Erythroblast (primary cell): Measurements from ENCODE around the gene OR4F15.

Source experiments
- GATA1 ChIP-seq: IDR thresholded peaks from 2 replicates; pipeline ENCODE4 v1.6.1; 2011; ENCODE audit warnings: low read depth, mild to moderate bottlenecking, control low read depth, low read length, moderate library complexity
- POLR2A ChIP-seq: IDR thresholded peaks from 2 replicates; pipeline ENCODE4 v1.6.1; 2011; ENCODE audit warnings: mild to moderate bottlenecking, low read length

DNA sequence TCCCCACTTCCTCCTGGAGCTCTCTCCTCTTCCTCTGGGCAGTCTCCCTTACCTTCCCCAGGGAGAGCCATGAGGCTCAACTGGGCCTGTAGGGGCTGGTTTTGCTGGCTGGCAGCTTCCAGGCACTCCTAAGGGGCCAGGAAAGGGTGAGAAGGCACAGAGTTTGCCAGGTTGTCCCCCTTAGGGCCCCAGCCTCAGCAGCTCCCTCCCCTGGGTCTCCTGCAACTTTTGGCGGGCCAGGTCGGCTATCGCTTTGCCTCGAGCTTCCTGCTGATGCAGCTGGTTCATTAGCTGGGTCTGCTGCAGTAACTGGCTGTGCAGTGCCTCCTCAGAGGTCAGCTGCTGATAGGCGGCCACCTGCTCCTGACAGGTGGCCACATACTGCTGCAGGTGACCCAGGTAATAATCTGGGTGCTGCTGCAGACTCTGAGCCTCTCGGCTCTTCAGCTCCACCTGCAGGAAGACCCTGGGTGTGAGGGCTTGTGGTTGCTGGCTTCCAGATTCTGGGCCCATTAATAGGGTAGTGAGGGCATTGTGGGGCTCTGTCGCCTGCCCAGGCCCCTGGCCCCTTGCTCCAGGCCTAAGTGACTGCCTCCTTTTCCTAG, 38.4 kb upstream of the OR4F15 start:
- TF ChIP-seq POLR2A (no peak), GATA1 (no peak)
